Measurements from ENCODE around the gene ADAM11.
"Not testable (repeated sequence)": the region's sequence is repeated elsewhere in the genome, so short reads cannot be mapped to it uniquely, and the experiment has no call there.

DNA sequence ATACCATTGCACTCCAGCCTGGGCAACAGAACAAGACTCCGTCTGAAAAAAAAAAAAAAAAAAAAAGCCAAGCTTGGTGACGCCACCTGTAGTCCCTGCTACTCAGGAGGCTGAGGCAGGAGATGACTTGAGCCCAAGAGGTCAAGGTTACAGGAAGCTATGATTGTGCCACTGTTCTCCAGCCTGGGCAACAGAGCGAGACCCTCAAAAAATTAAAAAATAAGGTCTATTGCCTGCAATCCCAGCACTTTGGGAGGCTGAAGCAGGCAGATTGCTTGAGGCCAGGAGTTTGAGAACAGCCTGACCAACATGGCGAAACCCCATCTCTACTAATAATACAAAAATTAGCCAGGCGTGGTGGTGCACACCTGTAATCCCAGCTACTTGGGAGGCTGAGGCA is 3.6 kb upstream of the ADAM11 start:
- TF ChIP-seq, protein P1, sequence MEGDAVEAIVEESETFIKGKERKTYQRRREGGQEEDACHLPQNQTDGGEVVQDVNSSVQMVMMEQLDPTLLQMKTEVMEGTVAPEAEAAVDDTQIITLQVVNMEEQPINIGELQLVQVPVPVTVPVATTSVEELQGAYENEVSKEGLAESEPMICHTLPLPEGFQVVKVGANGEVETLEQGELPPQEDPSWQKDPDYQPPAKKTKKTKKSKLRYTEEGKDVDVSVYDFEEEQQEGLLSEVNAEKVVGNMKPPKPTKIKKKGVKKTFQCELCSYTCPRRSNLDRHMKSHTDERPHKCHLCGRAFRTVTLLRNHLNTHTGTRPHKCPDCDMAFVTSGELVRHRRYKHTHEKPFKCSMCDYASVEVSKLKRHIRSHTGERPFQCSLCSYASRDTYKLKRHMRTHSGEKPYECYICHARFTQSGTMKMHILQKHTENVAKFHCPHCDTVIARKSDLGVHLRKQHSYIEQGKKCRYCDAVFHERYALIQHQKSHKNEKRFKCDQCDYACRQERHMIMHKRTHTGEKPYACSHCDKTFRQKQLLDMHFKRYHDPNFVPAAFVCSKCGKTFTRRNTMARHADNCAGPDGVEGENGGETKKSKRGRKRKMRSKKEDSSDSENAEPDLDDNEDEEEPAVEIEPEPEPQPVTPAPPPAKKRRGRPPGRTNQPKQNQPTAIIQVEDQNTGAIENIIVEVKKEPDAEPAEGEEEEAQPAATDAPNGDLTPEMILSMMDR (IDR thresholded peaks at IDR 0.05), result not testable (repeated sequence)
- TF ChIP-seq POLR2A (IDR thresholded peaks at IDR 0.05), result not testable (repeated sequence)
